KOPT-K1 (cell line): ENCODE measurements around the gene IL17D.

Experiments used
- H3K27ac ChIP-seq: fragments of 200-600 bp; sonication (generic); 2 replicates; pipeline ENCODE4 v1.5.1; 2016; ENCODE audit warnings: antibody characterized with exemption, mild to moderate bottlenecking, low read depth, low read length; ENCODE audit not compliant: poor library complexity, severe bottlenecking
- H3K36me3 ChIP-seq: fragments of 200-600 bp; sonication (generic); 2 replicates; pipeline ENCODE4 v1.5.1; 2017; ENCODE audit warnings: antibody characterized with exemption, mild to moderate bottlenecking, low read length, moderate library complexity; ENCODE audit not compliant: insufficient read depth
- H3K9me3 ChIP-seq: fragments of 200-600 bp; sonication (generic); 2 replicates; pipeline ENCODE4 v1.5.1; 2017; ENCODE audit warnings: antibody characterized with exemption, low read length, mild to moderate bottlenecking; ENCODE audit not compliant: insufficient read depth, poor library complexity, severe bottlenecking

Gene IL17D

DNA sequence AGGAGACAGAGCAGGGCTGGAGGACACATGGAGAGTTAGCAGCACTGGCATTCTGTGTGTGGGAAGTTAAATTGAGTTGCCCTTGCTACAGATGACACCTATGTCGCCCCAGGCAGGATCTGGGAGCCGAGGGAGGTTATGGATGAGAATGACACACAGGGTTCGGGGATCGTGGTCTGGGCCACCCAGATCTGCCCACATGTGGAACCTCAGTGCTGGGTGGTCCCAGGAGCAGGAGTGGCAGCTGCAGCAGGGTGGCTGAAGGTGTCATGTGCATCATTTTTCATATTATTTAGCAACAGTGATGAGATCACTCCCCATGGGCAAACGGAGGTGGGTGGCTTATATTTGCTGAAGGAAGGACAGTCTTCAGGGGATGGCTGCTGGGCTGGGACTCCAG, 3.2 kb downstream of the IL17D start:
- no peak overlapping the region for H3K27ac ChIP-seq
- no peaks in the 10 kb centered on the region for H3K9me3 ChIP-seq
- no peaks in the 10 kb centered on the region for H3K36me3 ChIP-seq

GRCh38 chr13:20708216-20708615, 4.7 kb downstream of the IL17D start:
- H3K36me3 ChIP-seq, result no peaks in the 10 kb centered on the region
- no peaks in the 10 kb centered on the region for H3K9me3 ChIP-seq
- no peak overlapping the region for H3K27ac ChIP-seq

DNA sequence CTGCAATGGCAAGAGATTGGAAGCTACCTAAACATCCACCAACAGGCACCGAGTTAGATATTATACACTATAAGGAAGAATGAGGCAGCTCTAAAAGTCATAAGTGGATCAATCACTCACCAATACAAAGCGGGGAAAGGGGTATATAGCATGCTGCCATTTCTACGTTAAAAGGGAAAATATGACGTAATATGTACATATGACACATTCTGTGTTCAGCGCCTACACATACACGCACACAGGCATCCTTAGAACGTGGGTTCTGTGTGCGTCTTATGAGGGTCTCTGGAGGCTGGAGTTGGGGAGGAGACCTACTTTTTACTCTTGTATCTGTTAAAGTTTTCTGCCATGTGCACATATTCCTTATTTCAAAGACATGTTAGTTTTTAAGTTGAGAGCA, 5.9 kb downstream of the IL17D start:
- H3K9me3 ChIP-seq, result no peaks in the 10 kb centered on the region
- no peaks in the 10 kb centered on the region for H3K36me3 ChIP-seq
- no peak overlapping the region for H3K27ac ChIP-seq

DNA sequence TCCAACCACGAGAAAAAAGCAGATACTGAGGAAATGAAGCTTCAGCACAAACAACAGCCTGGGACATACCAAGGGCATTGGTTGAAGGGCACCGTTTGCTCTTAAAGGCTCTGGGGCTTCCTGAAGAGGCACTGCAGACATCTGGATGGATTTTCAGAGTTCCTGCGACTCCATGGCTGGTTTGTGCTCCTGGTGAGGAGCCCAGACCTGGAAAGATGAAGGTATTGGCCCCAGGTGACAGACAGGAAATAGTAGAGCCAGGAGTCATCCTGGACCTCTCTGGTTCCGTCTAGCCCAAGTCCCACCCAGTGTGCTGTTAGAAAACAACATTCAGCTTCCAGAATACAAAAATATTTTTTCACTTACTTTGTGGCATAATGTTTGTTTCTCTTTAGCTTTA, 6.3 kb downstream of the IL17D start:
- Histone ChIP-seq H3K36me3 (no peaks in the 10 kb centered on the region), H3K9me3 (no peaks in the 10 kb centered on the region), H3K27ac (no peak overlapping the region)

DNA sequence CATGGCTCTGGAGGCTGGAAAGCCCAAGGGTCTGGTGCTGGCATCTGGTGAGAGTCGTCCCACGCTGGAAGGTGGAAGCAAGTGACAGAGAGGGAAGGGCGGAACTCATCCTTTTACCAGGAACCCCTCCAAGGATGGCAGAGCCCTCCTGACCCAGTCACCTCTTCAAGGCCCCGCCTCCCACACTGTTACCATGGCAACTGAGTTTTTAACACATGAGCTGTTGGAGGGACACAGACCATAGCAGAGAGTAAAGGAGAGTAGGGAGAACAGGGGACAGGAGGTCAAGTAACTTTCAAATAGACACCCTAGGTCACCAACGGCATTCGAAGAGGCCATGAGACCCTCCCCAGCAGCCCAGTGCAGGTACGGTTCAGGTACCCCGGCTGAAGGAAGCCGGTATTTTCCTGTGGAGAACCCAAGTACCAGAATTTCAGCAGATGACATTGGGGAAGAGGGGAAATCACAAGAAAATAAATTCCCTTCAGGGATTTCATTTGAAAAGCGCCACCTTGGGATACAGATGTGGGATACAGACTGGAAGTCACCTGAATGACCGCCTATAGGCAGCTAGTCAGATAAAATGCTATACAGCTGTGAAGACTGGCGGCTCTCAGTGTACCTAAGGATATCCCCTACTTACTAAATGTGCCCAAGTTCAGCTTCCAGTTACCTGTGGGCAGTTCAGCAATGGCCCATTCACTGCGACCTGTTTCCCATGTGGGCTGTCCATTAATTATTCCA, 8.0 kb downstream of the IL17D start:
- Histone ChIP-seq H3K27ac (no peak overlapping the region), H3K36me3 (no peaks in the 10 kb centered on the region), H3K9me3 (no peaks in the 10 kb centered on the region)

GRCh38 chr13:20713014-20713376, 9.5 kb downstream of the IL17D start:
- H3K36me3 ChIP-seq, result no peaks in the 10 kb centered on the region
- H3K27ac ChIP-seq, result no peak overlapping the region
- no peaks in the 10 kb centered on the region for H3K9me3 ChIP-seq

DNA sequence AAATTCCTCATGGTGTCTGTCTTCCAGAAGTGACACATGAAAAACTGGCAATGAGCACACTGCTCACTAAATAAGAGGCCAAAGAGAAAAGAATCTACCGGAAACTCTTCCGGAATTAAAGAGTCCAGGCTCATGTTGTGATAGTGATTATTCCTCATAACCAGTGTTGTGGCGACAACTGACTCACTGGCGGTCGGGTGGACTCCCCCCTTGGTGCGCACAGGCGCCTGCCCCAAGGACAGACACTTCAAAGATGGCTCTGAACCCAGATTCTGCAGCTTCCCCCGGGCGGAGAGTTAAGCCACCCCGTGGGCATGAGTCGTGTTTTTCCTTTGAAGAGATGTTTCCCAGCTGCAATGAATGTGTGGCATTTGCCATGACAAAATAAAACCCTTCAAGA, 10.3 kb downstream of the IL17D start:
- no peaks in the 10 kb centered on the region for H3K36me3 ChIP-seq
- H3K9me3 ChIP-seq, result no peaks in the 10 kb centered on the region
- H3K27ac ChIP-seq, result no peak overlapping the region

DNA sequence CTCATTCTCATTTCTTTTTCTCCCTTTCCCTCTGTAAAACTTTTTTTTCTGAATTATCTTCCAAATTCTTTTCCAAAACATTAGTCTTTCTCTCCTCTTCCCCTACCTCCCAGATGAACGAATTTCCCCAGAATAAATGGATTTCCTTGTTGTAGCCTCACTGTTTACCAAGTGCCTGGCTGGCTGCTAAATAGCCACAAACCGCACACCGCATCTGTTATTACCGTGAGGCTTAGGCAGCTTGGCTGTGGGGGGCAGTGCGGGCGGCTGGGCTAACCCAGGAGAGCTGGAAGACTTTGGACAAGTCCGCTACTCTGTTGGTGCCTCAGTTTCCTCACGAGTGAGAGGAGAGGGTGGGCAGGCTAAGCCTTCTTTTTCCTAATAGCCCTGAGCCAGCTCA, 10.7 kb downstream of the IL17D start:
- no peak overlapping the region for H3K27ac ChIP-seq

DNA sequence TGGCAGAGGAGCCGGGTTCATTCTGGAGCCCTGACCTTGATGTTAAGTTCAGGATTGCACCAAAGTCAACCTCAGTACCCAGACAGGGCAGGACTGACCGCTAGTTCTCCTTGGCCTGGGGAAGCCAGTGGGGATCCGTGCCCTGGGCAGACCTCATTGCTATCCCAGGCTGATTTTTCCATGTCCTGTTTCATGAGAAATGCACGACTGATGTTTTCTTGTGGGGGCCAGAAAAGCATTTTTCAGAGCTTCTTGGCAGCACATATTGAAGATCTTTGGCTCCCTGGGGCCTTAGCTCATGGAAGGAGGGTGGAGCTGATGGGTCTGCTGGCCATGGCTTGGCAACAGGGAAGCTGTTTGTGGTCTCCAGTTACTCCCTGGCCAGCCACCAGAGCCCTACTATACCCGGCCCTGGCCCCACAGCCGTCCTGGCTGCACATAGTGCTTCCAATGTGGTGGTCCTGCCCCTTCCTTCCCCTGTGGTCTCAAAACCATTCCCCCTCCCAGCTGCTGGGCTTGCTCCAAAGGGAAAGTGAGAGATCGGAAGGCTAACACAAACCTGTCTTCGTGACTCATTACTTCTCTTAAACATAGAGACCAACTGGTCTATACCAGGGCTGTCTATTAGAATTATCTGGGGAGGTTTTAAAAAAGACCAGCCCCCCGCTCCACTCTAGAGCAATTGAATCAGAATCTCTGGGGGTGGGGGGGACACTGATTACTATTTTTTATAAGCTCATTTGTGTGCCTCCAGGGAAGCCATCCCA, 11.2 kb downstream of the IL17D start:
- Histone ChIP-seq H3K9me3 (no peaks in the 10 kb centered on the region), H3K27ac (no peak overlapping the region)

More for the DNA sequence above, 10.7 kb downstream of the IL17D start:
- Histone ChIP-seq H3K9me3 (no peaks in the 10 kb centered on the region), H3K36me3 (no peaks in the 10 kb centered on the region)

DNA sequence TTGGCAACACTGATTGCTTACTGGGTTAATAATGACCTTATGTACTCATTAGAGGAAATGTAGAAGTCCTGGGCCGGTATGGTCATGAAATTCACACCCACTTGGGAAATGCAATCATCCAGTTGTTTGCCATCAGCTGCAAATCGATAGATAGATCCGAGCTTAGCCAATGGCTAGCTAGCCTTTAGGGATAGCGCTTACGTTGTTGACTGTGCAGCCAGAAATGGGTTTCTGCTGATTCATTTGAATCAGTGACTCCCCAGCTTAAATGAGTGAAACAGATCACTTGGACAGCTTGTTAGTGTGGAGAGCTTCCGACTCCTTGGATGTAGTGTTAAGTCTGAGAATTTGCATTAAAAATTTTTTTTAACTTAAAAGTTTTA, 11.8 kb downstream of the IL17D start:
- H3K27ac ChIP-seq, result no peak overlapping the region
- no peaks in the 10 kb centered on the region for H3K9me3 ChIP-seq
- no peaks in the 10 kb centered on the region for H3K36me3 ChIP-seq

More for the DNA sequence above, 11.2 kb downstream of the IL17D start:
- no peaks in the 10 kb centered on the region for H3K36me3 ChIP-seq

GRCh38 chr13:20716951-20717350, 13.5 kb downstream of the IL17D start:
- Histone ChIP-seq H3K36me3 (no peaks in the 10 kb centered on the region), H3K27ac (no peak overlapping the region), H3K9me3 (no peaks in the 10 kb centered on the region)

DNA sequence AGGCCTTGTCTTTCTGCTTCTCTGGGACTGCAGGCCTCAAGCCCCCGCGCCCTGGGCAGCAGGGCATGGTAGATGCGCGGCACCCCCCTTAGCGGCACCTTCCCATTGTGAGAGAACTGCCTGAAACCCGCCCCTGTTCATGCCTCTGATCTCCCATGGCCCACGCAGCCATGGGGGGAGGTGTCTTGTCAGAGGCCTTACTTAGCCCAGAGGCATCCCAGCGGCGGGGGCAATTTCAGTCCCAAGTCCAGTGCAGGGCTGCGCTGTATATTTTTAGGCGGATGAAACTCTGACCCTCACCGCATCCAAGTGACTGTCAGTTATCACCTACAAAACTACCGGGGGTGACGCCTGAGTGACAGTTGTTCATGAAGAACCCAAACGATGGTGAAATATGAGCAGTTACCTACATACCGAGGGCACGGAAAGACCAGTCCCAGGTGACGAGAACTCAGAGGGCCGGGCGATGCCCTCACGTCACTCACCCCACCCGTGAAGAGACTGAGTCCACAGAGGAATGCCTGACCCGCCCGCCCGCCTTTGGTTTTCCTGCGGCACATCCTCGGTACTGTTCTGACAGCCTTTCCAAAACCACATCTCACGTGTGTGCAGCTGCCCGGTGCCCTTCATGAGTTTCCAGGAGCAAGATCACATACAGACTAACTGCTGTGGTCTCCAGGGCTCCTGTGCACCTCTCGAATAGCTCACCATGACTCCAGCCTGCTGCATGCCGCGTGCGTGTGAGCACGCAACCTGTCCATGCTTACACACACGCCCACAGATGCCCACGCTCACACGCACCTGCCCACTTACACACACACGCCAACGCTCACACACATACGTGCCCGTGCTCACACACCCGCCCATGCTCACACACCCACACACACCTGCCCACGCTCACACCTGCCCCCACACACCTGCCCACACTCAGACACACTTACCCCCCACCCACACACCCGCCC, 14.4 kb downstream of the IL17D start:
- H3K9me3 ChIP-seq, result no peaks in the 10 kb centered on the region
- no peaks in the 10 kb centered on the region for H3K36me3 ChIP-seq
- H3K27ac ChIP-seq, result no peak overlapping the region

GRCh38 chr13:20718958-20719566, 15.6 kb downstream of the IL17D start:
- Histone ChIP-seq H3K27ac (no peak overlapping the region), H3K9me3 (no peaks in the 10 kb centered on the region), H3K36me3 (no peaks in the 10 kb centered on the region)

- Histone ChIP-seq H3K9me3 (no peaks in the 10 kb centered on the region), H3K27ac (no peak overlapping the region), H3K36me3 (no peaks in the 10 kb centered on the region)
Measured at GRCh38 chr13:20719783-20720182, 16.3 kb downstream of the IL17D start.

DNA sequence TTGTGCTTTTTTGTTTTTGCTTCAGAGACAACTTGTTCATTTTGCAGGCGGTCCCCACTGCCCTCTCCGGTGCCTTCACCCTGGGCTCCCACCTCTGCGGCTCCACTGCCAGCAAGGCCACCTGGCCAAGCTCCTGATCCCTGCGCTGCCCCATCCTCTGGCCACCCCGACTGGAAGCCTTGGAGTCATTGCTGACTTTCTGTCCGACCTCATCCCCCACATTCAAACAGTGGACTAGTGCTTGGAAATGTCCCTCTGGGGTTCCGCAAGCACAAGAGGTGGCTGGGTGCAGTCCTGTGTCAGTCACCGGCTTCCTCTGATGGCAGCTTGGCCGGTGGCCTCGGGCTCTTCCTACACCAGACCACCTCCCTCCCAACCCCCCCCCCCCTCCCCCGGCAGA, 17.0 kb downstream of the IL17D start:
- no peaks in the 10 kb centered on the region for H3K9me3 ChIP-seq
- H3K27ac ChIP-seq, result no peak overlapping the region
- H3K36me3 ChIP-seq, result no peaks in the 10 kb centered on the region
